Erythroblast (primary cell): ENCODE results near the gene OSBPL2.
A peak's percentile ranks its signal among the peaks of the same experiment; 100 is the strongest.

Source experiments
- DNase-seq, 2 experiments: peaks; one replicate each; lab custom pipeline; 2025; lab: John Stamatoyannopoulos, UW
- GATA1 ChIP-seq: IDR thresholded peaks from 2 replicates; pipeline ENCODE4 v1.6.1; 2011; ENCODE audit warnings: low read depth, mild to moderate bottlenecking, control low read depth, low read length, moderate library complexity
- POLR2A ChIP-seq: IDR thresholded peaks from 2 replicates; pipeline ENCODE4 v1.6.1; 2011; ENCODE audit warnings: mild to moderate bottlenecking, low read length

Gene OSBPL2

GRCh38 chr20:62241506-62241905, 3.2 kb downstream of the OSBPL2 start:
- no peak for DNase-seq
- TF ChIP-seq GATA1 (no peak), POLR2A (no peak)

GRCh38 chr20:62242176-62242575, 3.9 kb downstream of the OSBPL2 start:
- DNase-seq, result no peak
- no peak for TF ChIP-seq GATA1
- no peak for TF ChIP-seq POLR2A

GRCh38 chr20:62243106-62243505, 4.8 kb downstream of the OSBPL2 start:
- TF ChIP-seq GATA1 (no peak), POLR2A (no peak)
- DNase-seq, result no peak

- TF ChIP-seq GATA1 (no peak), POLR2A (no peak)
- no peak for DNase-seq
Observed at GRCh38 chr20:62243906-62244515, 5.7 kb downstream of the OSBPL2 start.

GRCh38 chr20:62244644-62245108, 6.4 kb downstream of the OSBPL2 start:
- DNase-seq, result no peak
- TF ChIP-seq GATA1 (no peak), POLR2A (no peak)

- no peak for DNase-seq
Observed at GRCh38 chr20:62245911-62246280, 7.6 kb downstream of the OSBPL2 start.

GRCh38 chr20:62246431-62246830, 8.1 kb downstream of the OSBPL2 start:
- TF ChIP-seq GATA1, result no peak
- no peak for TF ChIP-seq POLR2A
- no peak for DNase-seq

More at GRCh38 chr20:62245911-62246280, 7.6 kb downstream of the OSBPL2 start:
- TF ChIP-seq GATA1, result no peak
- no peak for TF ChIP-seq POLR2A

GRCh38 chr20:62246872-62247652, 8.7 kb downstream of the OSBPL2 start:
- no peak for TF ChIP-seq GATA1
- no peak for TF ChIP-seq POLR2A
- no peak for DNase-seq

GRCh38 chr20:62248890-62249560, 10.7 kb downstream of the OSBPL2 start:
- TF ChIP-seq POLR2A (no peak), GATA1 (no peak)
- no peak for DNase-seq

- DNase-seq, result peak; percentile 66 to 68
- TF ChIP-seq GATA1 (no peak), POLR2A (no peak)
Observed at GRCh38 chr20:62252342-62252966, 14.1 kb downstream of the OSBPL2 start.

GRCh38 chr20:62253398-62253797, 15.1 kb downstream of the OSBPL2 start:
- no peak for DNase-seq
- TF ChIP-seq GATA1 (no peak), POLR2A (no peak)

GRCh38 chr20:62254021-62254724, 15.9 kb downstream of the OSBPL2 start:
- no peak for TF ChIP-seq POLR2A
- no peak for TF ChIP-seq GATA1
- DNase-seq, result no peak

GRCh38 chr20:62255976-62256375, 17.7 kb downstream of the OSBPL2 start:
- TF ChIP-seq POLR2A, result no peak
- DNase-seq, result no peak
